NCI-H510A treated with DMSO at 0.1 percent for 48 hours (cell line): ENCODE measurements around the gene TNS3.

Source experiments
- DNase-seq: peaks from one replicate; lab custom pipeline; 2025; lab: John Stamatoyannopoulos, UW

The TNS3 gene

DNA sequence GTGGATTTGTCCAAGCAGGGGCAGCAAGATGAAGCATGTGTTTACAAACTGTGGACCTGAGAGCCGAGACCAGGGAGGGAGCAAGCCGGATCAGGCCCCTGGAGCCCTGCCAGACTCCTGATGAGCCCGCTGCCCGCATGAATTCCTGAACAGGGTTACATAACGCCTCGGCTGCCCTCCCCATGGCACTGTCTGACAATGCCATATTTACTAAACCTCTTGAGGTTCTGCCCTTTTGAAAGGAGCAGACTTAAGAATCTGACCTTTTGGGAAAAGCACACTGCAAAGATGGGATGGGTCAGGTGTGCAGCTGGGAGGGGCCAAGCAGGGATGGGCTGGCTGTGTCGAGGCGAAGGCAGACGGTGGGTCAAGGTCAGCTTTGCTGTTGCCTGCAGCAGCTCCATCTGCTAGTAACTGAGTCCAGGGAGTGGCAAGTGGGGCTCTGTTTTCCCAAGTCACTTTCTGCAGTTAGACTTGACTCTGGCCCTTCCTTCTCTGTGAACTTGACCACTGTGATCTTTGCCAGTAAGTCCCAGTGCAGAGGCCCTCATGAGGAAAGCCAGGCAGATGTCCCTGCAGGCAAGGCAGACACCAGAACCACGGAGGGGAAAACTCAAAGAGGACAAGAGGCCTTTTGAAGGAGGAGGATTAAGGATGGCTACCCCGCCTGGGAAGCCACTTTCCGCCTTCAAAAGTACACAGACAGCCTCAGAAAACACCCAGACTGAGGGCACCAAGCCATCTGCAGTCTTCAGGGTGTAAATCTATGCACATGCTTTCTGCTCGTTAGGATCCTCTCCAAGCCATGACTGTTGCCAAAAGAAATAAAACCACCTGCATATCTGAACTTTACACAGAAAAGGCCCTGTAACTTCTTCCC lies 175.8 kb downstream of the TNS3 start:
- no peak for DNase-seq

DNA sequence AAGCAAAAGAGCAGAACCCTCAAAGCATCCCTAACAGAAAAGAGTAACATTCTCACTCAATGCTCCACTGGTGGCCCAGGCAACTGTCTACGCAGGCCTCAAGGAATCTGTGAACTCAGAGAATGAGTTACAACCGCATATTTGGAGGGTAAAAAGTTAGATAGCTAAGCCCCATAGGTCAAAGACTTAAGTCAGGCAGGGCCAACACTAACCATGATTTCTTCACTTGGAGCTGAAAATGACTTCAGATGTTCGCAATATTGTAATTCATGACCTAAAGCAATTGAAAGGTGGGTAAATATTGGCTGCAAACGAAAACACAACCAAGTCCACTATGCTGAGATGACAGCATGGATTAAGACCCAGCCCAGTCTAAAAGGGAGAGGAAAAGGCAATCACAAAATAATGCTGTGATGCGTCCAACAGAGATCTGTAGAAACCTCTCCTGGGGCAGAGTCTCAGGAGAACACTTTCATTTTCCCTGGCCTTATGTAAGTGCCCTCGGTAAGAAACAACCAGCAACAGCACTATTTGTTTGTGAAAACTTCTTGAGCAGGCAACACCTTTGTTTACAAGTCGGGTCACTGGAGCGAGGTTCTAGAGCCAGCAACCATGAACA lies 176.5 kb downstream of the TNS3 start:
- no peak for DNase-seq

GRCh38 chr7:47404010-47404409 lies 177.9 kb downstream of the TNS3 start:
- DNase-seq, result no peak

- no peak for DNase-seq
Measured at GRCh38 chr7:47402941-47403866, 178.7 kb downstream of the TNS3 start.

GRCh38 chr7:47401611-47402570 lies 180.0 kb downstream of the TNS3 start:
- no peak for DNase-seq

DNA sequence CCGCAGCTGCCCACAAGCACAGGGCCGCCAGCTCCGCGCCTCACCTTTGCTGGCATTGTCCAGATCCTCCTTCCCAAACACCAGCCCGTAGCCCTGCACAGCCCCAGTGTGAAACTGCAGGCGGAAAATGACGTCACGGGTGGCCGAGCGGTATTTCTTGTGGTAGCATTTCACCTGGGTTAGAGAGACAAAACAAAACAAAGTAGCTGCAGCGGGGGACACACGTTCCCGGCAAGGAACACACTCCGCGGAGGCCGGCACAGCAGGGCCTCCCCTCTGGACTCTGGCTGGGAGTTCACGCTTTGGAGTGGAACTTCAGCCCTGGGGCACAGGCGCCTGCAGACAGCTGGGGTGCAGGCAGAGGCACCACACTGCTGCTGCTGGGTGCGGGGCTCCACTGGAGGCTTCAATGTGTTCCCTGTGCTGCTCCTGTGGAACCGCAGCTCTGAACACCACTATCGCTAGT lies 181.1 kb downstream of the TNS3 start:
- DNase-seq, result no peak

DNA sequence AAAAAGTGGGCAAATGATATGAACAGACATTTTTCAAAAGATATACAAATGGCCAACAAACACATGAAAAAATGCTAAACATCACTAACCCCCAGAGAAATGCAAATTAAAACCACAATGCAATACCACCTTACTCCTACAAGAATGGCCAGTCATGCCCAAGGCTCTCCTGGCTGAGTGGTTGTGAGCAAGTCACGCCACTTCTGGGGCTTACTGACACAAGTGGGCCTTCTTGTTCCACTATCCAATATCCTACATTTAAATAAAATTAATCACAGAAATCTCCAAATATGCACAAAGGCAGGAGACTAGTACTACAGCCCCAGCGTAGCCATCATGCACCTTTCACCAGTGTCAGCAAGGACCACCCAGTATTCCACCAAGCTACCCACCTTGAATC lies 181.9 kb downstream of the TNS3 start:
- DNase-seq, result no peak

- DNase-seq, result no peak
Measured at GRCh38 chr7:47394751-47395252, 187.1 kb downstream of the TNS3 start.

GRCh38 chr7:47394216-47394615 lies 187.7 kb downstream of the TNS3 start:
- no peak for DNase-seq

- no peak for DNase-seq
Measured at GRCh38 chr7:47393406-47393805, 188.5 kb downstream of the TNS3 start.

GRCh38 chr7:47392241-47392759 lies 189.6 kb downstream of the TNS3 start:
- DNase-seq, result no peak

GRCh38 chr7:47391726-47392125 lies 190.2 kb downstream of the TNS3 start:
- DNase-seq, result no peak

GRCh38 chr7:47390914-47391313 lies 191.0 kb downstream of the TNS3 start:
- no peak for DNase-seq

DNA sequence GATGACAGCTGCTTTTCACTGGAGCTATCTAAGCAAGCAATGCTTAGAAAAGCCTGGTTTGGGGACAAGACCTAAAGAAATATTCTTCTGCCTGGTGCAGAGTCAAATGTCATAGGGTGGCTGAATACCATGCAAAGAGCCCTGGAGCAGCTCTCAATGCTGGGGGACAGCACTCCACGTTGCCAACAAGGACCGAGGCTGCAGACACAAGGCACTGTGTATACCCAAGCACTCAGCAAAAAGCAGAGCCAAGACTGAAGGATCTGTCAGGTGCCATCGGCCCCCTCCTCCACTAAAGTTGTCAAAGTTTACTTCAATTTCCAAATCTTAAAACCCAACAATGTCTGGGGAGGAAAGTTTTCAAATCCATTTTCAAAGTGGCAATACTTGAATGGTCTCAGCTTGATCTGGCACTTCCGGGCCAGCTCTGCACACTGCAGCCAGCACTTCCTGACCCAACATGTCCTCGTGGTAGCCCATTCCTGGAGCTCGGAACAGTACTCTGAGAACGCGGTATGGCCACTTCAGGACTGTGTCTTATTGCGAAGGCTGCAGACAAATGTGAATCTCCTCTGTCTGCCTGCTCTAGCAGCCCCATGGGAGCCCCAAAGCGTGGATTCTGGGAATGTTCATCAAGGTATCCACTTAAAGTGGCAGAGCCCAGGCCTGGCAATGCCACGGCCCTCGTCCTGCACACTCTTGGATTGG lies 191.8 kb downstream of the TNS3 start:
- no peak for DNase-seq

GRCh38 chr7:47389171-47389922 lies 192.6 kb downstream of the TNS3 start:
- DNase-seq, result no peak

GRCh38 chr7:47387506-47387905 lies 194.4 kb downstream of the TNS3 start:
- no peak for DNase-seq

DNA sequence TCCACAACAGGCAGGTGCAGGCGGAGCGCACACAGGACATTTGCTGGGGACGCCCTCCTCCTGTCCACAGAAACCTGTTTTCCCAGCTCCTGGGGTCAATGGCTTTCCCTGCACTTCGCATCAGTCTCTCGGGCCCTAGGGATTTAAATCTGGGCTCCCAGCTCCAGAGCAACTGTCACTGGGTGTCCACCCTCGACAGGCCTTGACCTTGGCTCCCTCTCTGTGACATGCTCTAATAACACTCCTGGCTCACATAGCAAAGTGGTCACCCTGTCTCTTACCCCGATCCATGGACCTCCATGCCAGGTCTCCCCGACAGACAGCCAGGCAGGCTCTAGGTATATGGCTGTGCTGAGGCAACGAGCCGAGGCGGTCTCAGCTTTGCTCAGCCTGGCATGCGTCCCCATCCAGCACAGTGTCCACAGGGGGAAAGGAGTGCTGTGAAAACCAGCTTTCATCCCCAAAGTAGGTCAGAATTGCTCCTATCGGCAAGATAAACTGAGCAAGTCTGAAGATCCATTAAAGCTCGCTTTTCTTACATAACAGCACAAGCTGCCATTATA lies 195.6 kb downstream of the TNS3 start:
- DNase-seq, result no peak

- no peak for DNase-seq
Measured at GRCh38 chr7:47385536-47386125, 196.3 kb downstream of the TNS3 start.
